AG08396 (cell line): ENCODE data around the gene GRIN2B.

Experiments
- DNase-seq: peaks from one replicate; pipeline ENCODE4 v3.0.0; 2012; ENCODE audit warnings: low spot score, mixed read lengths

The GRIN2B gene

DNA sequence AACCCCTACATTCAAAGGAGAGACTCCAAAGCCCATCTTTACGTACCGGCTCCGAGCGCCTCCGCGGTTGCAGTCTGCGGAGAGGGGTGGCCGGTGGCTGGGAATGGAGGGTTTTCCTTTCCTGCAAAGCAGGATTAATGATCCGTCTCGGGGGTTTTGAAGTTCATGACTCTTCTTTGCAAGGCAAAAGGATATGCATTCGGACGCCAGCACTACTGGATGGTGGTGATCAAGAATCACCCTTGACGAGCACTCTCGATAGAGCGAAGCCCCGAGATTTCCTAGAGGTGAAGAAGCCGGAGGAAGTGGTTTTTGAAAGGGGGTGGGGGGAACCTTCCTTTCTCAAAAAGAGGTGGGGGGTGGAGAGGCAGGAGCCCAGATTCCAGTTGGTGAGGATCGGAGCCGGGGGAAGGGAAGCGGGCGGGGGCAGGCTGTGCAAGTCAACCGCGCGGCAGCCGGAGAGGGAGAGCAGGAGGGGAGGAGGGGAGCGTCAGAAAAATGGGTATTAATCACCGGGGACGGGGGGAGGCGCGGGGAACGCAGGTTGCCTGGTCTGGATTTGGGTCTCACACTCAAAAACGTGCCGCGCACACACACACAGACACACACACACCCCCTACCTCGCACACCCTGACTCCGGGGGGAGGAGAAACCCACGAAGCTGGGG, at the start of gene GRIN2B:
GRIN2B (minus strand) TSS at position 307 of the 667 bp plus-strand sequence. CDS start 115,394 bp downstream, outside the sequence.
- DNase-seq: no peak

DNA sequence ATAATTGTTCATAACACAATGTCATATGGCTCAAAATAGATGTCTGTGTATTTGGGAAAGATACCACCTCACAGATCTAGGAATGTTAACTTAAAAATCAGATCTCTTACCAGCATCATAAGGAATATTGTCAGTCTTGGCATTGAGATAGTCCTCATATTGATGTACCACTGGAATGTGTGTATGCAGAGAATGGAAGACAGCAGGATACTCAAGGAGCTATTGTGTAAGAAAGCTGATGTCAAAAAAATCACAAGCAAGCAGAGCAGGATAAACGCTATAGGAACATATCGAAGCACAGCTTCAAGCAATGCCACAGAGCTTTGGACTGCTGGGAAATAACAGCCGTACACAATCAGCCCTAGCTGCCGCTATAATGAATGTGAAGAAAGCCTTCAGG, 45.1 kb upstream of the GRIN2B start:
- DNase-seq: no peak

DNA sequence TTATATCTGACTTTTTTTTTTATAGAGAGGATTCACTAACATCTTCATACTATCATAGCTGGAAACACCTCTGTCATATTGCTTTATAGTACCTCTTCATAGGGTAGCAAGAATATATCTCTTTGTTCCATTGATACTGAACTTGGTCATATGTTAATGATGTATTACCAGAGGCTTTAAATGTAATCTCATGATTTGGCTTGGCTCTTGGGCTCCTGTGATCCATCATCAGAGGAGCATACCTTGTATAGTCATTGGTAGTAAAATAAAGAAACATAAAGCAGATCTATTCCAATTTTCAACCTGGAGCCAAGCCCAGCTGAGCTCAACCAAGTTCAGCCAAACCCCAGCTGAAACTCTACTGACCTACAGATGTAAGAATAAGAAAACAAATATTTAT, 43.2 kb upstream of the GRIN2B start:
- DNase-seq: no peak

DNA sequence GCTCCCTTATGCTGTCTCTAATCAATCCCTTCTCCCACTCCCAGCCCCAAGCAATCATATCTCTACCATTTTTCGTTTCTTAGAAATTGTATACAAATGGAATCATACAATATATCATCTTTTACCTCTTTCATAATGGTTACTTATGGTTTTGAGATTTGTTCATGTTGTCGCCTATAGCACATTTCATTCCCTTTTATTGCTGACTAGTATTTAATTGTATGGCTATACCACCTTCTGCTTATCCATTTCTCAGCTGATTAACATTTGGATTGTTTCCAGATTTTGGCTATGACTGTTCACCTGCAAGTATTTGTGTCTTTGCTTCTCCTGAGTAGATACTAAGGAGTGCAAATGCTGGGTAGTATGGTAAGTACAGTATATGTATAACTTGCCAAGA, 36.7 kb upstream of the GRIN2B start:
- DNase-seq: no peak

DNA sequence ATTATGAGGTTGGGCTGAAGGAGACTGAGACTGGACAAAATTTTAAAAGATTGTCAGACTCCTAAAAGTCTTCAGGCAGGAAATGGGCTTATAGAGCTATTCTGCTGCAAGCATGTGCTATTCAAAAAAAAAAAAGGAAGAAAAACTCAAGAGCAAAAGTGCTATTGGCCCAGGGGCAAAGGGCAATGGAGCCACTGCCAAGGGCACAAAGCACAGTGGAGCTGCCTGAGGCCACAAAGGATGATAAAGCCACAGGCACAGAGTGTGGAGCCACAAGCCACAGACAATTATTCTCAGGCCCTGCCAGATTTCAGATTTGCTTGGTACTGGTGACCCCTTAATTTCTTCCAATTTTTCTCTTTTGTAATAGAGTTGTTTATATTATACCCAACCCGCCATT, 29.6 kb upstream of the GRIN2B start:
- no peak for DNase-seq

DNA sequence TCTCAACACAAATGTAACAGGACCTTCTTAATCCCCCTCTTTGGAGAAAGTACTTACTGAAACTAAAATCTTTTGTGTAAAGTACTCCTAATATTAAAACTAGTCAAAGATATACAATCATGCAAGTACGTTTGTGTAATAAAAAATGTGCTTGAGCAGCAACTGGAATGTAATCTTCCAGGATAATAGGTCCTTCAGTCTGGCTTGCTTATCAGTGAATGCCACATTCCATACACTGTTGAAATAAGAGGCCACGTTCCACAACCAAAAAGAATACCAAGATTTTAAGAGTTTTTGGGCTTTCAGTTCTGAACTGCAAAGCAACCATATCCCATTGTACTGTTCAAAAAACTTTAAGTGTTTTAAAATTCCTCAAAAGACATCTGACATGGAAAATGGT, 26.2 kb upstream of the GRIN2B start:
- DNase-seq: no peak

DNA sequence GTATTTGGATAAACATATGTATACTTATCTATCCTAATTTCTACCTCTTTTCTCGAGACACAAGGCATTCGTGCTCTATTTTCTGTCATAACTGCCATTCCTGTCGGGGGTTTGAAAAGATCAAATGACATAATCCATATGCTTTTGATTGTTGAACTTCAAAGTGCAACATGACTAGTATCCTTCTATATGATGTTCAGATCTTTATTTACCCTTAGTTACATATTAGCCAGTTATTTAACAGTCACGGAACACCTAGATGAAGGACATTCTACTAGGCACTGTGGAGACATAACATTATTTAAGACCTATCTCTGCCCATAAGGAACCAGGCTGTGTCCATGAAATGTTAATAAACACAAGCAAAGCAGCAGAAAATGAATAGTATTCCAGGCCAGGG, 11.2 kb upstream of the GRIN2B start:
- no peak for DNase-seq

DNA sequence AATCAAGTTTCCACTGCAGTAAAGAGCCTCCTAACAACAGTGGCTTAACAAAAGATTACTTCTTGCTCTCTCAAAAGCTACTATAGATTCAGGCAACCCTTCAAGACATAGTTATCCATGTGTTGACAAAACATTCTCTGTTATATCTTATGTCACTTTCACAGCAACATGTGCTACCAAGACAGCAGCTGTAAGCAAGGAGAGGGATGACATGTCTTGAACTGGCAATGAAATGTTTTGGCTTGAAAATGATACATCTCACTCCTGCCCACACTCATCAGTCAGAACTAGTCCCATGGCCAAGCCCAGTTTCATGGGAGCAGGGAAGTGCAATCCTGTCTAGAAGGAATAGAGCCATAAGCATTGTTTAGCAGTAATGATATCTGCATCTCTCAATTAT, 10.7 kb upstream of the GRIN2B start:
- DNase-seq: no peak

DNA sequence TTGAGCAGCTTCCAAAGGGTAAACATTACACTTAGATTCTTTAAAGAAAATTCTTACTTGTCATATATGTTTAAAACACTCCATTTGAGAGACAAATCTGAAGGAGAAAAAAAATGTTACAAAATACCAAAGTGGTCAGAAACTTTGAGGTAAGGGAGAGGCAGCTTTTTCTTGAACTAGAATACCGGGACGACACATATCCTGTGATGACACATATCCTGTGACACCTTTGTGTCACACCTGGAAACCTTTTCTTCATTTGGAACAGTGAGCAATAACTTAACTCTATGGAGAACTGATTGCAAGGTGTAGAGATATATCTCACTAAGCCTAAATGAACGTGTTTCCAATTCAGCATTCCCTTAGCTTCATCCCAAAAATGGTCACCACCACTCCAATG, 4.6 kb upstream of the GRIN2B start:
- no peak for DNase-seq

DNA sequence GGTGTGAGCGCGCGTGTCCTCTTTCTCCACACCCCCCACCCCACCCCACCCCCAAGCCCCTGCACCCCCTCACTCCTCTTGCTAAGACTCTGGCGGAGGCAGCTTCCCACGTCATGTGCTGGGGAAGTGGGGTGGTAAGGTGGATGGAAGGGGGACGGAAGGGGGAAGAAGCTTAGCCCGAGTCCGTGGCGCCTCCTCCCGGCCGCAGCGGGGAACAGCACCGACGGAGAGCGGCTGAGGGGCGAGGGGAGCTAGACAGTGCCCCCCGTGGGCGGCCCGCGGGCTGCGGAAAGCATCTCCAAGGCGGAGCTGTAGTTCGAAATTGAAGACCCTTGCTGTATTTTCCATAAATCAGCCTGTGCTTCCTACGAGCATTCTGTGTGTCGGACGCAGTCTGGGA, 588 bp upstream of the GRIN2B start:
- no peak for DNase-seq

DNA sequence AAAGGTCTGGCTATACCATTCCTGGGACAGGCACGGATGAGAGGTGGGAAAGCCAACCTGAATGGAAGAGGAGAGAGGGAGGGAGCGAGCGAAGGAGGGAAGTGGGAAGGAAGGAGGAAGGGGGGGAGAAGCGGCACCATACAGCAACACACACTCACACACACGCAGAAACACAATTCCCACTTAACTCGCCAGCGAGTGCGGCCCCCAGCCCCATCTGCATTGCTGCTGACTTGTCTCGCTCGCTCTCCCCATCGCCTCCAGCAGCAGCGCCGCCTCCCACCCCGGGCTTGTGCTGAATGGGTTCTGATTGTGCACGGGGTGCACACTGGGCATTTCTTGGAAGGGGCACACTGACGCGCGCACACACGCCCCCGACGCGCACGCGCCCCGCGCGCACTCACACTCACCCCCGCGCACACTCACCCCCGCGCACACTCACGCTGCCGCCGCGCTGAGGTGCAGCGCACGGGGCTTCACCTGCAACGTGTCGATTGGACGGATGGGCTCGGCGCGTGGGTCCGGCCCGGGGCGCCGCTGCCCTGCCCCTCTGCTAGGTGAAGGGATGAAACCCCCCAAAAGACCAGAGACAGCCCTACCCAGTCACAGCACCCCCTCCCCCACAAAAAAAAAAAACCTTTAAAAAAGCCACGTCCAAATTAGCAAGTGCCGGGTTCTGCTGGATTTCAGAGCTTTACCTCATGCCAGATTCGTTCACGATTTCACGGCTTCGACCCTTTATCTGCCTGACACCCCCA, 685 bp downstream of the GRIN2B start:
- DNase-seq: no peak

DNA sequence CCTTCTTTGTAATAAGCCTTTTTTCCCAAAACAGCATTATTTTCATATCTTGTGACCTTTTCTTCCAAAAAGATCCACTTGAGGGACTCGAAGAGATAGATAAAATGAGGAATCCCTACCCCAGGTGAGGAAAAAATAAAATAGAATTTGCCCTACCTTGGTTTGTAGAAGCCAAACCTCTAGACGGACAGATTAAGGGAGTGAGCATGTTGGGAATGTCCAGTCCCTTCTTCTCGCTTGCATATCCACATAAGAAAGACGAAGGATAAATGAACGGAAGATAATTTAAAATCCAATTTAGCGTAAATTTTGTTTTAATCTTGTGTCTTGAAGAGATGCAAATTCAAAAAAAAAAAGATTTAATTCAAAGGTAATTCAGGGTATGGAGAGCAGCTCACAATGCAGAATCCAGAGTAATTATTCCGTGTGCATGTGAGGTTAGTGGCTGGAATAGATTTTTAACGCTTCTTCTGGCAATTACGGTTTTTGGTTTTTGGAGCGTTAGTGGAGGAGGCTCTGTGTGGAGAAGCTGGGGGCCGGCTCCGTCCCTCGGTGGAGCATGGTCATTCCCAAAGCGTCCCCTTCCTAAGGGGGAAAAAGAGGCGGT, 1.5 kb downstream of the GRIN2B start:
- no peak for DNase-seq

DNA sequence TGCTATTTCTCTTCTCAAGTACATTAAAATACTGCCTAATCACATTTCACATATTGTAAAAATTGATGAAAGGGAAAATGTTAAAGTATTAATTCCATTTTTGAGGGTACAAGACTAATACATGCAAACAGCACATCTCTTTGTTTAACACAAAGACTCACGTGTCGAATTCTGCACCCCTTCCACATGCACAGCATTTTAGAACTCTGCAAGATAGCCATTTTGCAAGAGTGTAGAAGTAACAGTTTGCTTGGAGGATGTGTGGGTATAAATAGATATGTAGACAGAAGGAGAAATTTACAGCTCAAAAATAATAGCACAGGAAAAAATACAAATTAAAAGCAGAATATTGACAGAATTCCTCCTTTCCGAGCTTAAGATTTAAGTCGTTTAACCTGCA, 2.5 kb downstream of the GRIN2B start:
- no peak for DNase-seq

DNA sequence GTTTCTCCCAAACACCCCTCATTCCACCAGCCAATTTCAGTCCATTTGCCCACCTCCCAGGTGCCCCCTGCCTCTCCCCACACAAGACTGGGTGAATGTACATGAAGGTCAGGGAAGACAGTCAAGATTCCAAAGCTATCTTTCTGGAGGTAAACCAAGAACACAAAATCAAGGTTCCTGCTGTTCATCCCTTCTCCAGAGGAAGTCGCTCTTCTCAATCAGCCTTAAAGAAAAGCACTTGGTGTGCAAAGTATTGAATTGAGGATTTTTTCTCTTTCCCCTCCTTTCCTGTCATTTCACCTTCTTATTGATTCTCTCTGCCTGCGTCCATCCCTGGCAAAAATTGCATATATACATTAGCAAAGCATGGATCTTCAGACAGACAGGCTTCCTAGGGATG, 4.5 kb downstream of the GRIN2B start:
- no peak for DNase-seq

DNA sequence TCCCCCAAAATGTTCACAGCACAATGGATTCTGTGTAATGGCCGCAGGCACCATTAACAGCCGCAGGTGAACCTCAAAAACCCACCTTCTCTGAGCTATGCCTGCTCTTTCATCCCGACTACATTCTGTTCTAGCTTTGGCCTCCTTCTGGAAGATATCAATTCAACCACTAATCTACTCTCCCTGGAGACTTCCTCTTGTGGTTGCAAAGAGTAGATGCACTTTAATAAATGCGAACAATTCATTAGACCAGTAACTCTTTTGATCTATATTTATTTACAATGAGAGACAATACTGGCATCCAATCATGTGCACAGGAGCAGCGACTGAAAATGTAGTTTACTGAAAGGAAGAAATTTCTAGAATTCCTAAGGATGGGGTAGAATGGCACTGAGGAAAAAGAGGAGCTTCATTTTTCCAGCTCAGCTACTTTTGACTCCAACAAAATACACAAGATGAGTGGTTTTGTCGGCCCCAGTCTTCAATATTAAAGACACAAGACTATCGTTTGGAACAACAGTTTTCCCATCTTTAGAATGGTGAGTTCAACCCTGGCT, 5.3 kb downstream of the GRIN2B start:
- no peak for DNase-seq

DNA sequence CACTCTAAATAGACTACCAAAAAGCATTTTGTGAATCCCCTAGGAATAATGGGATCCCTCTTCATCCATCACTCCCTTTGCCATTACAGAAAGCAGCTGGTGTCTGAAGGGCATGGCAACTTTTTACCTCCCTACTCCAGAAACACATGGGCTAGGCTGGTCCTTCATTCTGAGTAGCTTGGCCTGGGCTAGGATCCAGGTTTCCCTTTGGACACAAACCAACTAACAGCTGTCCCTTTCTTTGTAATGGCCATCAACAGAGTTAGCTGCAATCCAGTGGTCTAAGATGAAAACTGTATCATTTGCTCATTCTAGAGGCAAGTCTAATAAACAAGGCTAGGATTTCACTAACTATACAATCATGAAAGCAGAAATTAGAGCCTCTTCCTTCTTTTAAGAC, 7.4 kb downstream of the GRIN2B start:
- no peak for DNase-seq

DNA sequence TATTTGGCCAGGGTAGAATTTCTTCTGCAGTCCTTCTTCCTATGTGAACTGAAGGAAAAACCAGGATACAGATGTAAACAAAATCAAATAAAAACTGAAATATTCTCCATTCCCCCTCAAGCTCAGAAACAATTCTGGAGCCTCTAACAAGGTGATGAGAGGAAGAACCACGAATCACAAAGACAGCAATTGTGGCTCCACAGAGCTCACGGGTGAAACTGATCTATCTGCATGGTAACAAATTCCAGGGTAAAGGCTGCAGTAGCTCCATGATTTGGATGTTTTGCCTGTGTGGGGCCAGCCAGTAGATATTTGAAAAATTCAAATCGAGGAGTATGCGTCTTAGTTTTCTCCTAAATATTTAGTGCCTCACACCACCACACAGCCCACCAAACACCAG, 10.6 kb downstream of the GRIN2B start:
- DNase-seq: no peak

DNA sequence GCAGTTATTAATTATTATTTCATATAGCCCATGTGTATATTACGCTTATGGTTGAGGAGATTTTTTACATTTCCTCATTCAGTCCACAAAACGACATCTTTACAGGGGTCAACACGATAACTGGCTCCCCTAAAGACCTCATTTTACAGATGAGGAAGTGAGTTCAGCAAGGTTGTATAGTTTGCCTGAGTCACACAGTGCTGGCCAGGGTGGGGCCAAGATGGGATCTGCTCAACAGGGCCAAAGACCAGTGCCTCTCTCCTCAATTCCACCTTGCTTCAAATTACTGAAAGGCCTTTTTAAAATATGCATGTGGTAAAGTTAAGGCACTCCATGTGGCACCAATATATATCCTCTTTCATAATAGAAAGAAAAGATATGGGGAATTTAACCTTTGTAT, 13.1 kb downstream of the GRIN2B start:
- DNase-seq: no peak

DNA sequence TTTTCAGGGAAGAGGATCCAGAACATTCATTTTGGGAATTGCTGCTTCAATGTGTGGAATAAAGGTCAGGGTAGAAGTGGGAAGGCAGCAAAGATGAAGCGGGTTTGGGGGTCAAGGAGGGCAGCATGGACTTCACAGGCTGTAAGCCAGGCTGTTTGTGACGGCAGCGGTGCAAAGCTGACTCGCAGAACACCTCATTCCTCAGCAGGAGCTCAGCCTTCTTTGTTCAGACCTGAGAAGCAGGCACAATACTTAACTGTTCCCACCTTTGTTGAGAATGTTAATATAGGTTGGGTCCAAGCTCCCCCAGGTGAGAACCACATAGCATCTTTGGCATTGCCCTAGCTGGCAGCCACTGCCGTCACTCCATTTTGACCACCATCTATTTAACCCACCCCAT, 16.7 kb downstream of the GRIN2B start:
- no peak for DNase-seq

DNA sequence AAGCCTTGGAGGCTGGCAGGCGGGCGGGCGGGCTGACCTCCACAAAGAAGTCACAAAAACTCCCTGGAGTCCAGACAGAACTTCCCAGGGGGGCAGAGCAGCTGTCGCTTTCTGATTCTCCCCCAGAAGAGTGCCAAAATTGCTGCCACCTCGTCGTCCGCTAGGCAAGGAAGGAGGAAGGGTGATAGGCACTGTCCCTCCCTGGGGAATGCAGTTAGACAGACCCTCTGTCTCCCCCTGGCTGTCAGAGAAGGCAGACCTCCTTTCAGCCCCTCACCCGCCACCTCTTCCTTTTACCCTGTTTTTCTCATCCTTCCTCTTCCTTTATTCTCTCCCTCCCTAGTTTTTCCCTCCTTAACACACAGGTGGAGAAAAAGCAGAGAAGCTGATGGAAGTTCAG, 18.7 kb downstream of the GRIN2B start:
- no peak for DNase-seq

DNA sequence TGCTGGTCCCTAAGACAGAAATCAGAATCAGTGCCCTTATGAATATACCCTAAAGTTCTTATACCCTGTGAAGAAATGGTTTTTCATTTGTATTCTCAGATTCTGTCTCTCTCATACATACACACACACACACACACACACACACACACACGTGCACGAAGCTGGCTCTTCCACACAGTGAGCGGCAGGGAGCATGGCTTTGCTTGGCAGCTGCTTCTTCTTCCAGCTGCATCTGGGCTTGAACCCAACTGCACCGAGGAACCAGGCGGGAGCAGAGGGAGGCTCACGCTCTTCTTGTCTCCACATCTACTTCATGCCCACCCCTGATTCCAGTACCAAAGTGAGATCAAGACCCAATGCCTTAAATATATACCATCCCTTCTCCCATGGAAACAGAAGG, 19.4 kb downstream of the GRIN2B start:
- no peak for DNase-seq

DNA sequence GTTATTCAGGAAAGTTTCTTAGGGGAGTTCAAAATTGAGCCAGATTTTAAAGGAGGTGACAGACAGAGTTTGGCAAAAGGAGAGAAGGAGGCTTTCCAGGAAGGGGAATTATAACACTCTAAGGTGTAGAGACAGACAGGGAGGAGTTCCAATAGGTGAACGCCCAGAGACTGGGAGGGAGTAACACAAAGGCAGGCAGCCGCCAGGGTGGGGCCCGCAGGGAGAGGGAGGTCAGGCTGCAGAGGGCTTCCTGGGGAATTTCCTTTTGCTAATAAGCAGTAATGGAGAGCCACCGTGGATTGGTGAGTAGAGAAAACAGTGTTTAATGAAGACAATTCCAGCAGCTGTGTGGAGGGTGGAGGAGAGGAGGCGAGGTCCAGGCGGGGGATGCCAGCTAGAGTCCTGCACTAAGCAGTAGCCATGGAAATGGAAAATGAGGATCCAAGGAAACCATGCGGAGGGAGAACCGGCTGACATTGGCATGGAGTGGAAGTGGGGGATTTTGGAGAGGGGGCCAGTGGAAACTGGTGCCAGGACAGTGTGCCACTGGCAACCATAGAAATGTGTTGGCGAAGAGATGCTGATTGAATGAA, 22.2 kb downstream of the GRIN2B start:
- DNase-seq: no peak

DNA sequence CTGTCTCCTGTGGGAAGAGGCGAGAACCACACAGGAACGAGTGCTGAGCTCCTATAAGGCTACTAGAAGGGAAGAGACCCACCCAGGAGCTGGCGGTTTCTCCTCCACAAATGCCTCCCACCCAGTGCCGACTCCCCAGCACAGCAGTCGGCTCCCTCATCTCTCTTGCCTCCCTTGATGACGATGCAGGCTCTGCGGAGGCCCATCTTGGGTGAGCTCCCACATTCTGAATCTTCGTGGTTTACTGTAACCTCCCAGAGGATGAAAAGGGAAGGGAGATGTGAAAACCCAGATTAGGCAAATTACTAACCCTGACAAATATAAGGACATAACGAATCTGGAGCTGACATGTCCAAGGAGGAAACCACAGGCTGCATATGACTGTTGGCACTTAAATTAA, 23.8 kb downstream of the GRIN2B start:
- DNase-seq: no peak
